Measurements from ENCODE around the gene SPOCD1. TPM values are rescaled to one million over a fixed set of nuclear protein-coding genes. Genes with fewer than 3 reads are reported as not detected.

Gene SPOCD1
- total RNA-seq, 2 experiments from 2014 or later, result 0.79 to 0.91 TPM

GRCh38 chr1:31753707-31754349 lies 62.0 kb downstream of the SPOCD1 start:
- no peak for ATAC-seq
- peaks cover 10% of the 10 kb centered on the region for H3K4me1 Mint-ChIP-seq
- intact Hi-C loops (cut with DNase I, micrococcal nuclease), result no loop called here
- ChIA-PET POLR2A (no interaction called here), CTCF (no interaction called here)
- H3K27ac Mint-ChIP-seq, result no peak overlapping the region
- no peak for DNase-seq
- no peak overlapping the region for H3K4me3 Mint-ChIP-seq
- no peaks in the 10 kb centered on the region for H3K36me3 Mint-ChIP-seq (ENCODE audit: low read depth)
- H3K9me3 Mint-ChIP-seq (ENCODE audit: low read depth), result no peaks in the 10 kb centered on the region
- H3K27me3 Mint-ChIP-seq, result no peaks in the 10 kb centered on the region

GRCh38 chr1:31752952-31753475 lies 62.8 kb downstream of the SPOCD1 start:
- ATAC-seq (no peak), DNase-seq (no peak)
- Mint-ChIP-seq H3K4me3 (no peak overlapping the region), H3K27me3 (no peaks in the 10 kb centered on the region), H3K4me1 (peaks cover 10% of the 10 kb centered on the region), H3K27ac (no peak overlapping the region), H3K9me3 (ENCODE audit: low read depth) (no peaks in the 10 kb centered on the region), H3K36me3 (ENCODE audit: low read depth) (no peaks in the 10 kb centered on the region)
- intact Hi-C loops (cut with DNase I, micrococcal nuclease), result no loop called here
- CTCF ChIA-PET, result no interaction called here
- POLR2A ChIA-PET, result interaction anchor here (0.6 kb wide), 1 partner anchor 8 kb away, joined by 3 read pairs; no protein-coding TSS in a partner anchor

- DNase-seq, result no peak
- ChIA-PET POLR2A (no interaction called here), CTCF (no interaction called here)
- peaks cover 10% of the 10 kb centered on the region for H3K4me1 Mint-ChIP-seq
- H3K36me3 Mint-ChIP-seq (ENCODE audit: low read depth), result no peaks in the 10 kb centered on the region
- intact Hi-C loops (cut with DNase I, micrococcal nuclease), result no loop called here
- no peaks in the 10 kb centered on the region for H3K9me3 Mint-ChIP-seq (ENCODE audit: low read depth)
- H3K27ac Mint-ChIP-seq, result no peak overlapping the region
- H3K27me3 Mint-ChIP-seq, result no peaks in the 10 kb centered on the region
- no peak for ATAC-seq
- H3K4me3 Mint-ChIP-seq, result no peak overlapping the region
Measured at GRCh38 chr1:31752258-31752657, 63.6 kb downstream of the SPOCD1 start.

- CTCF ChIA-PET, result interaction anchor here (0.8 to 1.4 kb wide), 4 partner anchors 9 to 47 kb away, joined by 3 to 4 read pairs (median 3); partner anchors contain the start of gene COL16A1
- ATAC-seq, result no peak
Measured at GRCh38 chr1:31751822-31752241, 64.0 kb downstream of the SPOCD1 start.

GRCh38 chr1:31750858-31751510 lies 64.8 kb downstream of the SPOCD1 start:
- Mint-ChIP-seq H3K9me3 (ENCODE audit: low read depth) (no peaks in the 10 kb centered on the region), H3K36me3 (ENCODE audit: low read depth) (no peaks in the 10 kb centered on the region), H3K27ac (no peak overlapping the region), H3K4me1 (peaks cover 15% of the 10 kb centered on the region), H3K4me3 (no peak overlapping the region), H3K27me3 (no peaks in the 10 kb centered on the region)
- CTCF ChIA-PET, result interaction anchor here (0.6 to 1.4 kb wide), 5 partner anchors 10 to 60 kb away, joined by 3 to 4 read pairs (median 3); partner anchors contain the start of gene COL16A1
- POLR2A ChIA-PET, result interaction anchor here (0.6 kb wide), 1 partner anchor 305 kb away, joined by 5 read pairs; no protein-coding TSS in a partner anchor
- intact Hi-C loops (cut with DNase I, micrococcal nuclease), result no loop called here
- peak; percentile 44 for ATAC-seq
- DNase-seq, result peak; percentile 23

More at GRCh38 chr1:31751822-31752241, 64.0 kb downstream of the SPOCD1 start:
- no peaks in the 10 kb centered on the region for H3K9me3 Mint-ChIP-seq (ENCODE audit: low read depth)
- intact Hi-C loops (cut with DNase I, micrococcal nuclease), result no loop called here
- no peak for DNase-seq
- peaks cover 13% of the 10 kb centered on the region for H3K4me1 Mint-ChIP-seq
- H3K27ac Mint-ChIP-seq, result no peak overlapping the region
- H3K36me3 Mint-ChIP-seq (ENCODE audit: low read depth), result no peaks in the 10 kb centered on the region
- H3K4me3 Mint-ChIP-seq, result no peak overlapping the region
- POLR2A ChIA-PET, result interaction anchor here (0.6 kb wide), 1 partner anchor 304 kb away, joined by 5 read pairs; no protein-coding TSS in a partner anchor
- no peaks in the 10 kb centered on the region for H3K27me3 Mint-ChIP-seq

- no peak overlapping the region for H3K27ac Mint-ChIP-seq
- no peaks in the 10 kb centered on the region for H3K36me3 Mint-ChIP-seq (ENCODE audit: low read depth)
- H3K27me3 Mint-ChIP-seq, result no peaks in the 10 kb centered on the region
- POLR2A ChIA-PET, result no interaction called here
- DNase-seq (no peak), ATAC-seq (no peak)
- CTCF ChIA-PET, result interaction anchor here (1.0 kb wide), 1 partner anchor 80 kb away, joined by 3 read pairs; no protein-coding TSS in a partner anchor
- no peaks in the 10 kb centered on the region for H3K9me3 Mint-ChIP-seq (ENCODE audit: low read depth)
- intact Hi-C loops (cut with DNase I, micrococcal nuclease), result no loop called here
- H3K4me1 Mint-ChIP-seq, result peaks cover 15% of the 10 kb centered on the region
- no peak overlapping the region for H3K4me3 Mint-ChIP-seq
Measured at GRCh38 chr1:31749785-31750735, 65.8 kb downstream of the SPOCD1 start.

GRCh38 chr1:31748365-31748764 lies 67.5 kb downstream of the SPOCD1 start:
- Mint-ChIP-seq H3K27ac (no peak overlapping the region), H3K4me1 (peaks cover 15% of the 10 kb centered on the region), H3K27me3 (no peaks in the 10 kb centered on the region), H3K36me3 (ENCODE audit: low read depth) (no peaks in the 10 kb centered on the region), H3K9me3 (ENCODE audit: low read depth) (no peaks in the 10 kb centered on the region), H3K4me3 (no peak overlapping the region)
- no peak for DNase-seq
- POLR2A ChIA-PET, result no interaction called here
- ATAC-seq, result no peak
- CTCF ChIA-PET, result interaction anchor here (0.6 to 1.4 kb wide), 2 partner anchors 12 to 91 kb away, joined by 3 to 4 read pairs; no protein-coding TSS in a partner anchor
- intact Hi-C loops (cut with DNase I, micrococcal nuclease), result no loop called here

- no peak overlapping the region for H3K27ac Mint-ChIP-seq
- H3K9me3 Mint-ChIP-seq (ENCODE audit: low read depth), result no peaks in the 10 kb centered on the region
- ChIA-PET POLR2A (no interaction called here), CTCF (interaction anchor here (1.2 to 1.4 kb wide), 2 partner anchors 11 to 13 kb away, joined by 3 read pairs; no protein-coding TSS in a partner anchor)
- H3K36me3 Mint-ChIP-seq (ENCODE audit: low read depth), result no peaks in the 10 kb centered on the region
- ATAC-seq (no peak), DNase-seq (no peak)
- peaks cover 15% of the 10 kb centered on the region for H3K4me1 Mint-ChIP-seq
- intact Hi-C loops (cut with DNase I, micrococcal nuclease), result no loop called here
- H3K27me3 Mint-ChIP-seq, result no peaks in the 10 kb centered on the region
- H3K4me3 Mint-ChIP-seq, result no peak overlapping the region
Measured at GRCh38 chr1:31747304-31747703, 68.5 kb downstream of the SPOCD1 start.

- Mint-ChIP-seq H3K4me1 (peaks cover 14% of the 10 kb centered on the region), H3K27me3 (no peaks in the 10 kb centered on the region), H3K27ac (no peak overlapping the region), H3K4me3 (no peak overlapping the region), H3K36me3 (ENCODE audit: low read depth) (no peaks in the 10 kb centered on the region), H3K9me3 (ENCODE audit: low read depth) (no peaks in the 10 kb centered on the region)
- DNase-seq, result no peak
- intact Hi-C loops (cut with DNase I, micrococcal nuclease), result no loop called here
- ChIA-PET CTCF (interaction anchor here (1.3 to 2.3 kb wide), 5 partner anchors 25 to 89 kb away, joined by 3 to 7 read pairs (median 6); no protein-coding TSS in a partner anchor), POLR2A (no interaction called here)
- no peak for ATAC-seq
Measured at GRCh38 chr1:31746687-31747086, 69.1 kb downstream of the SPOCD1 start.

- ChIA-PET POLR2A (interaction anchor here (1.0 kb wide), 1 partner anchor 42 kb away, joined by 3 read pairs; no protein-coding TSS in a partner anchor), CTCF (interaction anchor here (0.7 to 2.4 kb wide), 21 partner anchors 11 to 376 kb away, joined by 3 to 19 read pairs (median 4); no protein-coding TSS in a partner anchor)
- intact Hi-C loops (cut with DNase I, micrococcal nuclease), result loop anchor here (1.0 kb wide), 2 partner anchors 43 to 82 kb away; no protein-coding TSS in a partner anchor
- Mint-ChIP-seq H3K27me3 (no peaks in the 10 kb centered on the region), H3K27ac (no peak overlapping the region), H3K9me3 (ENCODE audit: low read depth) (no peaks in the 10 kb centered on the region), H3K36me3 (ENCODE audit: low read depth) (no peaks in the 10 kb centered on the region), H3K4me3 (no peak overlapping the region), H3K4me1 (peaks cover 11% of the 10 kb centered on the region)
- ATAC-seq (no peak), DNase-seq (no peak)
Measured at GRCh38 chr1:31745946-31746670, 69.7 kb downstream of the SPOCD1 start.
